Memory B cell (primary cell): ENCODE measurements around the gene PCDHAC2.

Experiments
- ATAC-seq: fragments of 150-1000 bp; cut with Tn5 transposase; 2 replicates; pipeline ENCODE4 v1.10.0; 2021; ENCODE audit warnings: low read depth, mild to moderate bottlenecking, moderate library complexity
- DNase-seq, 2 donors: peaks; one replicate each; pipeline ENCODE4 v3.0.0; 2022; ENCODE audit warnings: low spot score in 2 of 2
- H3K27ac Mint-ChIP-seq: one replicate; pipeline ENCODE4 v1.8.0; 2022; ENCODE audit warnings: mild to moderate bottlenecking, moderate library complexity, mixed read lengths
- H3K27me3 Mint-ChIP-seq: one replicate; pipeline ENCODE4 v1.8.0; 2022; ENCODE audit warnings: mixed read lengths
- H3K36me3 Mint-ChIP-seq: one replicate; pipeline ENCODE4 v1.8.0; 2022; ENCODE audit warnings: mild to moderate bottlenecking, mixed read lengths
- H3K4me1 Mint-ChIP-seq: one replicate; pipeline ENCODE4 v1.8.0; 2022; ENCODE audit warnings: mixed read lengths
- H3K4me3 Mint-ChIP-seq: one replicate; pipeline ENCODE4 v1.8.0; 2022; ENCODE audit warnings: mild to moderate bottlenecking, moderate library complexity, mixed read lengths
- H3K9me3 Mint-ChIP-seq: one replicate; pipeline ENCODE4 v1.8.0; 2022; ENCODE audit warnings: mixed read lengths

The PCDHAC2 gene

GRCh38 chr5:140969880-140970279, 3.6 kb downstream of the PCDHAC2 start:
- DNase-seq (no peak), ATAC-seq (no peak)
- Mint-ChIP-seq H3K36me3 (no peaks in the 10 kb centered on the region), H3K9me3 (no peaks in the 10 kb centered on the region), H3K4me3 (no peak overlapping the region), H3K27me3 (peaks cover 9% of the 10 kb centered on the region), H3K27ac (no peak overlapping the region), H3K4me1 (no peaks in the 10 kb centered on the region)

DNA sequence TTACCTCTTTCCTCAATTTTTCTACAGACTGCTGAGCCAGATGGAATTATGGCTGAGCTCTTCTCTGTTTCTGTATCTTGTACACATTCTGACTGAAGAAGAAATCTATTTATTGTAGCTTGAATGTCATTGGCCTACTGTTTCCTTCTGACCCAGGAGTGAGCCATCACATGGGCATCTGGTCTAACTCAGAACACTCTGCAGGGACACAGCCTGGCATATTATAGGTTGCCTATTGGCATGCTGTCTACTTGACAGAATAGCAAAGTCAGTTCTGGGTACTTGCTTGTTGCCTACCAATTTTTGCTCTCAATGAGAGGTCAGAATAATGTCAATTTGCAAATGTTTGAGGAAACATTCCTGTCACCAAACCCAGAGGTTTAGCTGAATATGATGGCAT, 7.3 kb downstream of the PCDHAC2 start:
- Mint-ChIP-seq H3K4me1 (no peaks in the 10 kb centered on the region), H3K27me3 (peaks cover 3% of the 10 kb centered on the region), H3K27ac (no peak overlapping the region), H3K36me3 (no peaks in the 10 kb centered on the region), H3K4me3 (no peak overlapping the region), H3K9me3 (no peaks in the 10 kb centered on the region)
- DNase-seq (no peak), ATAC-seq (no peak)

GRCh38 chr5:140977003-140977402, 10.7 kb downstream of the PCDHAC2 start:
- Mint-ChIP-seq H3K4me3 (no peak overlapping the region), H3K4me1 (no peaks in the 10 kb centered on the region), H3K36me3 (no peaks in the 10 kb centered on the region), H3K27ac (no peak overlapping the region), H3K9me3 (peaks cover 1% of the 10 kb centered on the region), H3K27me3 (peaks cover 3% of the 10 kb centered on the region)
- ATAC-seq (no peak), DNase-seq (no peak)

DNA sequence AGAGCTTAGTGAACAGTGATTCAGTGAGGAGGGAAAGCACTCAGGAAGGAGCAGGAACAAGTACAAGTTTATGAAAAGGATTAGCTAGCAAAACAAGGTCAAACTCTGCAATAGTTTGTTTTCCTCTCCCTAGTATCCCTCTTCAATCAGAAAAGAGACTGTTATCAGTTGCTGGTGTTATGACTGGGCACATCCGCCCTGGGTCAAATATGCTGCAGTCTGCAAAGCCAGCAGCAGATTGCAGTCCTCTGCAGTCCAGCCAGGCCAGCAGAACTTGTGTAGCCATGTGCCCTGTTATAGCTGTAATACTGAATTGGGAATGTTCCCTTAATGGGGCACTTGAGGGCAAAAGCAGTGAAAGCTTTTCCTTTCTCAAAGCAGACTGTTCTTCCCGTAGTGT, 12.0 kb downstream of the PCDHAC2 start:
- Mint-ChIP-seq H3K4me1 (no peaks in the 10 kb centered on the region), H3K9me3 (peaks cover 1% of the 10 kb centered on the region), H3K36me3 (no peaks in the 10 kb centered on the region), H3K4me3 (no peak overlapping the region), H3K27me3 (peaks cover 5% of the 10 kb centered on the region), H3K27ac (no peak overlapping the region)
- ATAC-seq (no peak), DNase-seq (no peak)

GRCh38 chr5:140978983-140979382, 12.7 kb downstream of the PCDHAC2 start:
- no peak overlapping the region for H3K4me3 Mint-ChIP-seq
- no peak for ATAC-seq
- H3K9me3 Mint-ChIP-seq: peaks cover 1% of the 10 kb centered on the region
- no peak overlapping the region for H3K27ac Mint-ChIP-seq
- no peaks in the 10 kb centered on the region for H3K4me1 Mint-ChIP-seq
- peaks cover 7% of the 10 kb centered on the region for H3K27me3 Mint-ChIP-seq
- H3K36me3 Mint-ChIP-seq: no peaks in the 10 kb centered on the region
- DNase-seq: no peak

GRCh38 chr5:140982083-140982716, 15.9 kb downstream of the PCDHAC2 start:
- Mint-ChIP-seq H3K4me1 (no peaks in the 10 kb centered on the region), H3K36me3 (no peaks in the 10 kb centered on the region), H3K27ac (no peak overlapping the region), H3K4me3 (no peak overlapping the region), H3K27me3 (peaks cover 6% of the 10 kb centered on the region), H3K9me3 (peaks cover 1% of the 10 kb centered on the region)
- no peak for ATAC-seq
- no peak for DNase-seq

- peaks cover 6% of the 10 kb centered on the region for H3K27me3 Mint-ChIP-seq
- DNase-seq: no peak
Observed at GRCh38 chr5:140986117-140986521, 19.8 kb downstream of the PCDHAC2 start.

GRCh38 chr5:140988100-140988499, 21.8 kb downstream of the PCDHAC2 start:
- Mint-ChIP-seq H3K4me1 (no peaks in the 10 kb centered on the region), H3K27ac (no peak overlapping the region), H3K36me3 (no peaks in the 10 kb centered on the region), H3K9me3 (no peaks in the 10 kb centered on the region), H3K4me3 (no peak overlapping the region), H3K27me3 (peaks cover 6% of the 10 kb centered on the region)
- no peak for DNase-seq
- no peak for ATAC-seq

More at GRCh38 chr5:140986117-140986521, 19.8 kb downstream of the PCDHAC2 start:
- no peaks in the 10 kb centered on the region for H3K36me3 Mint-ChIP-seq
- no peak for ATAC-seq
- no peak overlapping the region for H3K4me3 Mint-ChIP-seq
- no peak overlapping the region for H3K27ac Mint-ChIP-seq
- H3K4me1 Mint-ChIP-seq: no peaks in the 10 kb centered on the region
- peaks cover 1% of the 10 kb centered on the region for H3K9me3 Mint-ChIP-seq

DNA sequence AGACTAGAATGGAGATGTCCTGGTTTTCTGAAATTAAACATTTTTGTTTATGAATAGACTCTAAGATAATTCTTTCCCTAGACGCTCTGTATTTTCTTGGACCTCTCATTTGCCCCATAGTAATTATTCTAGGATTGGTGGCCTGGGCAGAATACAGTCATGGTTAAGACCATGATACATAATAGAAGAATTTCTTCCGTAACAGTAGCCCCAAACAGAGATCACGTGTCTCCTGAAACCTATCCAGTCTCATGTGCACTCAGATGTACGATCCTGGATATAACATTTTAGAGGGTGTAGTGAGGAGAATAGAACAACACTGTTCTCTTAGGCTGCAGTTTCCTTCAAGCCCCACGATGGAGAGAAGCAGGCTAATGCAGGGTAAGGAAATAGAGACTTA, 22.3 kb downstream of the PCDHAC2 start:
- peaks cover 6% of the 10 kb centered on the region for H3K27me3 Mint-ChIP-seq
- H3K4me1 Mint-ChIP-seq: no peaks in the 10 kb centered on the region
- H3K36me3 Mint-ChIP-seq: no peaks in the 10 kb centered on the region
- ATAC-seq (no peak), DNase-seq (no peak)
- no peaks in the 10 kb centered on the region for H3K9me3 Mint-ChIP-seq
- no peak overlapping the region for H3K4me3 Mint-ChIP-seq
- H3K27ac Mint-ChIP-seq: no peak overlapping the region

DNA sequence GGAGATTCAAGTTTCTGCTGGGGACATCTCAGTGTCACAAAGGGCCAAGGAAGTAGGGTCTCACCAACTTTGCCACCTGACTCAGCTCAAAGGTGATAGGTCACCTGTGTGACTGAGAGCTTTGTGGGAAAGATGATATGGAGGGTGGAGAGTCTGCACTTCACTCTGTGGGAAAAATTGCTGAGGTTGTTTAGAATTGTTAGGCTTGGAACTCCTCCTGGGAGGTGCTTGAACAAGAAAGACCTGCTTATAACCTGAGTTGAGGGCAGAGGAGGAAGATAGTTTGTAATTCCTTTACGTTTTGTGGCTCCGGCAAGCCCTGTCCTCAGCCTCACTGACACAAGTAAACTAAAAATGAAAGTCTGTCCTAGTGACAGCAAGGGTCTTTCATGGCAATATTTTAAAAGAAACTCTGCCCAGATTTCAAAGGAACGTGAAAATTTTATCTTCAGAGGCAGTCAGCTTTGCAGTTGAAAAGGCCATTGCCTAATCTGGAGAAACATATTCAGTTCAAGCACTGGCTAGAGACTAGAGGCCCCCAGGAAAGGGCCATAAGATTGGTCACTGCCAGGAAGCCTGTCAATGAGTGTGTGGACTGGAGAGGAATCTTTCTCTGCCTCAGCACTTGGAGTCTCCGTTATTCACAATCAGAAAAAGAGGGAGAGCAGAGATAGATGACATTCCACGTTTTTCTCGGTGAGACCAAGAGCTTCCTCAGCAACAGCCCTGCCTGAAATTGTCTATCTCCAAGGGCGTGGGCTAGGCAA, 23.2 kb downstream of the PCDHAC2 start:
- no peaks in the 10 kb centered on the region for H3K9me3 Mint-ChIP-seq

GRCh38 chr5:140992828-140993227, 26.6 kb downstream of the PCDHAC2 start:
- H3K36me3 Mint-ChIP-seq: no peaks in the 10 kb centered on the region
- peaks cover 2% of the 10 kb centered on the region for H3K27me3 Mint-ChIP-seq
- H3K4me1 Mint-ChIP-seq: no peaks in the 10 kb centered on the region
- ATAC-seq (no peak), DNase-seq (no peak)
- H3K9me3 Mint-ChIP-seq: no peaks in the 10 kb centered on the region
- no peak overlapping the region for H3K27ac Mint-ChIP-seq
- H3K4me3 Mint-ChIP-seq: no peak overlapping the region

More for the DNA sequence above, 23.2 kb downstream of the PCDHAC2 start:
- ATAC-seq (no peak), DNase-seq (no peak)
- H3K27me3 Mint-ChIP-seq: peaks cover 5% of the 10 kb centered on the region
- no peaks in the 10 kb centered on the region for H3K4me1 Mint-ChIP-seq
- no peak overlapping the region for H3K4me3 Mint-ChIP-seq
- H3K36me3 Mint-ChIP-seq: no peaks in the 10 kb centered on the region
- H3K27ac Mint-ChIP-seq: no peak overlapping the region

GRCh38 chr5:140996060-140996459, 29.8 kb downstream of the PCDHAC2 start:
- H3K27ac Mint-ChIP-seq: no peak overlapping the region
- H3K4me1 Mint-ChIP-seq: no peaks in the 10 kb centered on the region
- DNase-seq: no peak
- H3K36me3 Mint-ChIP-seq: no peaks in the 10 kb centered on the region
- peaks cover 7% of the 10 kb centered on the region for H3K27me3 Mint-ChIP-seq
- no peak overlapping the region for H3K4me3 Mint-ChIP-seq
- no peaks in the 10 kb centered on the region for H3K9me3 Mint-ChIP-seq
- no peak for ATAC-seq

- Mint-ChIP-seq H3K27ac (no peak overlapping the region), H3K9me3 (no peaks in the 10 kb centered on the region), H3K27me3 (peaks cover 11% of the 10 kb centered on the region), H3K36me3 (no peaks in the 10 kb centered on the region), H3K4me1 (peaks cover 4% of the 10 kb centered on the region), H3K4me3 (no peak overlapping the region)
- ATAC-seq: no peak
- no peak for DNase-seq
Observed at GRCh38 chr5:140998921-140999410, 32.7 kb downstream of the PCDHAC2 start.

GRCh38 chr5:141001446-141001843, 35.2 kb downstream of the PCDHAC2 start:
- Mint-ChIP-seq H3K27ac (no peak overlapping the region), H3K4me3 (no peak overlapping the region), H3K27me3 (peaks cover 12% of the 10 kb centered on the region), H3K4me1 (peaks cover 4% of the 10 kb centered on the region), H3K36me3 (no peaks in the 10 kb centered on the region), H3K9me3 (peaks cover 1% of the 10 kb centered on the region)
- DNase-seq (no peak), ATAC-seq (no peak)
